Dermis blood vessel endothelial cell (primary cell): ENCODE measurements around the gene MRTFA. TPM values are rescaled to one million over a fixed set of nuclear protein-coding genes. Genes with fewer than 3 reads are reported as not detected.

Experiments
- DNase-seq: peaks from one replicate; pipeline ENCODE4 v3.0.0; 2010
- total RNA-seq: library from RNA; depleted of rRNA; stranded (reverse); fragments of >200 nt; gene quantifications from 2 replicates; pipeline ENCODE4 v1.2.3, GENCODE V29; 2014

The MRTFA gene
- total RNA-seq: 33.1 and 41.4 TPM in 2 replicates

DNA sequence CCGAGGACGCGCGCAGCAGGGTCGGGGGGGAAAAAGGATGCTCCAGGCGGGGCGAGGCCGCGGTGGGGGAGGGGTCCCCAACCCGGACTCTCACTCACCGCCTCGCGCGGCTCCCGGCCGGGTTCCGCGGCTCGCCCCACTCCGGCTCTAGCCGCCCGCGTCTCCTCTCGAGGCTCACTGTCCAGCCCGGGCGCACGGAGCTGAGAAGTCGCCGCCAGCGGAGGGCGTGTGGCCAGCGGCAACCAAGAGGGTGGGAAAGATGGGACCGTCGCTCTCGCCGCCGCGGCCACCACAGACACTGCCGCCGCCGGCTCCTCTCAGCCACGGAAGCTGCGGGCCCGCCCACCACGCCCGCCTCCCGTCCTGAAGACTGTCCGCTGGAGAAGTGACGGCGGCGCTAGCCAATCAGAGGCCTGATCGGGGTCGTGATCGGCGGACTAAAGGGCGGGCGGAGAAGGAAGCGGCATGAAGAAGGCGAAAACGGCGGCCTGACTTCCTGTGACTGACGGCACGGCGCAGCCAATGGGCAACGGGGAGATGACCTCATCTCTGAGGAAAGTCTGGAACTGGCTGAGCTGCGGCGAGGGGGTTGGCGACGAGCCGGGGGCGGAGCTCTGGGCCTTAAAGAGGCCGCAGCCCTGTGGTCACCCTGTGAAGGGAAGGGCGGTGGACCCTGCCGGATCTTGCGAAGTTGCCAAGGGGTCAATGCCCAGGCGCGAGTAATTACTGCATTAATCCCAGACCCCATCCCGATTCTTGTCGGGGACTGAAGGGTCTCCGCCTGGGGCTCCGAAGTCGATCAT lies at the start of gene MRTFA:
MRTFA (minus strand) TSS at position 340 of the 803 bp plus-strand sequence.
- peak; percentile 100 for DNase-seq

- DNase-seq: no peak
Observed at GRCh38 chr22:40685406-40685805, 48.9 kb upstream of the MRTFA start.

DNA sequence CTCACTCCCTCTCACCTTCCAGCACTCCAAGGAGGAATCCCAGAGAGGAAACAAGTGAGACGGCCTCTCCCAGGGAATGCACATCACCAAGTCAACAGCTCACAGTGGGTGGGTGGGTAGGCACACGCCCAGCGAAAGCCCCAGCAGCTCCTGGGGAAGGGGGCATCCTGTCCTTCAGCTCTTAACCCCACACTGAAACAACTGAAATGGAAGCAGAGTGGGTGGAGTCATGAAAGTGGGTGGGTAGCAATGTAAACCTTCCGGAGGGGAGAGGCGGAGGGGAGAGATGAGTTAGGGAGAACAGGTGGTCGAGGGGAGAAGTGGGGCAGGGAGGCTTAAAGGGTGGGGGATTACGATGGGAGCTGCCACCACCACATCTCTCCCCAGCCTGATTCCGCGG lies 48.2 kb upstream of the MRTFA start:
- DNase-seq: no peak

DNA sequence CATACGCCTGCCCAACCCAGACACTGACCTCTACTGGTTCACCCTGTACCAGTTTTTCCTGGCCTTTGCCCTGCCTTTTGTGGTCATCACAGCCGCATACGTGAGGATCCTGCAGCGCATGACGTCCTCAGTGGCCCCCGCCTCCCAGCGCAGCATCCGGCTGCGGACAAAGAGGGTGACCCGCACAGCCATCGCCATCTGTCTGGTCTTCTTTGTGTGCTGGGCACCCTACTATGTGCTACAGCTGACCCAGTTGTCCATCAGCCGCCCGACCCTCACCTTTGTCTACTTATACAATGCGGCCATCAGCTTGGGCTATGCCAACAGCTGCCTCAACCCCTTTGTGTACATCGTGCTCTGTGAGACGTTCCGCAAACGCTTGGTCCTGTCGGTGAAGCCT lies 44.9 kb upstream of the MRTFA start:
- DNase-seq: no peak

GRCh38 chr22:40680819-40681183 lies 44.3 kb upstream of the MRTFA start:
- DNase-seq: no peak

- DNase-seq: peak; percentile 49
Observed at GRCh38 chr22:40679964-40680818, 43.7 kb upstream of the MRTFA start.

GRCh38 chr22:40679249-40679963 lies 42.9 kb upstream of the MRTFA start, which contains the start of gene MCHR1:
TSS of gene MCHR1 (plus strand) at chr22:40679484. CDS start at chr22:40679653, 169 bp downstream.
- no peak for DNase-seq

DNA sequence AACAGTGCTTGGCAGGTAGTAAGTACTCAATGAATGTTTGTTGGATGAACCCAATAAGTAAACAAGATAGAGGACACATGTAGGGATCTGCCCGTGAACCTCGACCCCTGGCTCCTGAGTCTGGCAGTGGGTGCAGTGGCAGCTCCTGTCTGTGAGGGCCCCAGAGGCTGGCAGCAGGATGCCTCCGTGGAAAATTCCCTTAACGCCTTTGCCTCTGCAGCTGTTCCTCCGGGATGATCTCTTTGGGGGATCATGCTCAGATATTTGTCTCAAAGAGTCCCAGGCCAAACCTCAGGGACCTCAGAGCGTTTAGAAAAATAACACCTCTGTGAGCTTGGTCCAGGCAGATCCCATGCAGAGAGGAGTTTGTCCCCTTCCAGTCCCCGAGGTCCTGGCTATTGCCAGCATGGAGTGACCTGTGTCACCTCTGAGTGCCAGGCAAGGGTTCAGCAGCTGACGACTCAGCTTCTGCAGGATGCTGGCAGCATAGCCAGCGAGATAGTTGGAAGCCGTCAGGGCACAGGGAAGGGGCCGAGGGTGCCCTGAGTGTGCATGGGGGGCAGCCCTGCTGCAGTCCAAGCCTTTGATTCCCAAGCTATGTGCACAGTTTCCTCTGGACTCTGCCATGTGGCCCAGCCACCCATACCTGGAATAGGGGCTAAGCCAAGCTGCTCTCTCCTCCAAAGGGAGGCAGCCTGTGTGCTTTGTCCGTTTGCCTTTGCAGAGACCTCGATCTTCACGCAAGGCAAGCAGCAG lies 42.2 kb upstream of the MRTFA start:
- no peak for DNase-seq

- no peak for DNase-seq
Observed at GRCh38 chr22:40676644-40677043, 40.1 kb upstream of the MRTFA start.

GRCh38 chr22:40676166-40676565 lies 39.6 kb upstream of the MRTFA start:
- peak; percentile 47 for DNase-seq

- no peak for DNase-seq
Observed at GRCh38 chr22:40674274-40674673, 37.8 kb upstream of the MRTFA start.

GRCh38 chr22:40673017-40673416 lies 36.5 kb upstream of the MRTFA start:
- DNase-seq: peak; percentile 82

GRCh38 chr22:40671796-40672360 lies 35.4 kb upstream of the MRTFA start:
- no peak for DNase-seq

GRCh38 chr22:40671369-40671768 lies 34.9 kb upstream of the MRTFA start:
- DNase-seq: no peak

DNA sequence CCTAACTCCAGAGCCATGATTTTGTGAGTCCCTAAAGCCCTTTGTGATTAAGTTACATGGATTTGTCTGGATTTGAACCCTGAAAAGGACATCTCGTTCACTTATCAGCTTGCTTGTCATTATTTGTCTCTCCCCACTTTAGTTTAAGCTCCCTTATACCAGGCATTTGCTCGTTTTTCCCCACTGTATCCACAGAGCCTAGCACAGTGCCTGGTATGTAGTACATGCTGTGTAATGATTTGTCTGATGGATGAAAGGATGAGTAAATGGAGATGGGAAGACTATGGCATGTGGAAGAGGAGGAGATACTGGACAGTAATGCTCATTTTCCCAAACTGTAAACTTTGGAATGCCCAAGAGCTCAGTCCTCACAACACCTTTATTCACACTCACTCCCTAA lies 33.5 kb upstream of the MRTFA start:
- DNase-seq: no peak

DNA sequence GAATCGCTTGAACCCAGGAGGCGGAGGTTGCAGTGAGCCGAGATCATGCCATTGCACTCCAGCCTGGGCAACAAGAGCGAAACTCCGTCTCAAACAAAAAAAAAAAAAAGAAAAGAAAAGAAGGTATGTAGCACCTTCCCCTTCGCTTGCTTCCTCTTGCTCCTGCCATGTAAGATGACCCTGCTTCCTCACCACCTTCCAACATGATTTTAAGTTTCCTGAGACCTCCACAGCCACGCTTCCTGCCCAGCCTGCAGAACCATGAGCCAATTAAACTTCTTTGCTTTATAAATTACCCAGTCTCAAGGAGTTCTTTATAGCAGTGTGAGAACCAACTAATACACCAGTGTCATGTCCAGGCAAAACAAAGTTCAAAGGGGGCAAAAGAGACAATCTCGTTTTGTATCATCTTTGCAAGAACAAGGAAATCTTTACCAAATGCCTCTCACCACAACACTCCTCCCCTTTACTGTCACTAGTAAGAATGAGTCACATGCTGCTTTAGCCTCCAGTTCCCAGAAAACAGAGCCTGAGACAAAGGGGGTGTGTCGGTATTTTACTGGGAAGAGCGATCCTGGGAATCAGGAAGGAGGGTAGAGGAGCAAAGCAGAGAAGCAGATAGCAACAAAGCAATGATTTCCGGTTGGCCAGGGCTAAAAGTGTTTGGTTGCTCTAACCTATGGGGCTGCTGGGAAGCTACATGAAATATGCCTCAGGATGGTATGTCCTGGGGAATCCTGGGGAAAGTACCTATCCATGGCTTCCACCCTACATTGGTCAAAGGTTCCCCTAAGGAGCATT lies 32.3 kb upstream of the MRTFA start:
- peak; percentile 88 for DNase-seq

GRCh38 chr22:40666151-40666848 lies 29.8 kb upstream of the MRTFA start:
- DNase-seq: peak; percentile 59

GRCh38 chr22:40665312-40665711 lies 28.8 kb upstream of the MRTFA start:
- no peak for DNase-seq

DNA sequence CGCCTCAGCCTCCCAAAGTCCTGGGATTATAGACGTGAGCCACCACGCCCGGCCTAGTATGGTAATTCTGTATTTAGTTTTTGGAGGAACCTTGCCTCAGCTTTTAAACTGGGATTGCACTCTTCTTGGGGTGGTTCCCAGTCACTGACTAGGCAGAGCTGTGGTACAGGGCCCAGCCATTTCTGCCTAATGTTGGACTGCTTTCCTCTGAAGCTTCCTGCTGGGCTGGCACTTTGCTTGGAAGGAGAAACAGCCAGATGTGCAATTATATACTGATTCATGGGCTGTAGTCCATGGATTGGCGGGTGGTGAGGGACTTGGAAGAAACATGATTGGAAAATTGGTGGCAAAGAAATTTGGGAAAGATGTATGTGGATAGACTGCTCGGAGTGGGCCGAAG lies 25.2 kb upstream of the MRTFA start:
- DNase-seq: no peak

GRCh38 chr22:40660730-40661129 lies 24.2 kb upstream of the MRTFA start:
- no peak for DNase-seq
